H9 (cell line): ENCODE measurements around the gene CRYGS. TPM values are rescaled to one million over a fixed set of nuclear protein-coding genes. Genes with fewer than 3 reads are reported as not detected.
A peak's percentile ranks its signal among the peaks of the same experiment; 100 is the strongest.

Source experiments
- DNase-seq: peaks from one replicate; pipeline ENCODE4 v3.0.0-alpha.2; 2017
- H2AFZ ChIP-seq: one replicate; pipeline ENCODE4 v1.6.1; 2013; ENCODE audit warnings: mild to moderate bottlenecking, low read length, control low read depth, moderate library complexity
- H2AK5ac ChIP-seq: 2 replicates; pipeline ENCODE4 v1.6.1; 2013; ENCODE audit warnings: low read length, control low read depth, mixed read lengths; ENCODE audit not compliant: insufficient read length
- H2BK120ac ChIP-seq: one replicate; pipeline ENCODE4 v1.6.1; 2013; ENCODE audit warnings: low read depth, mild to moderate bottlenecking, low read length, control low read depth, inconsistent platforms; ENCODE audit not compliant: poor library complexity, severe bottlenecking
- H2BK12ac ChIP-seq: 2 replicates; pipeline ENCODE4 v1.6.1; 2013; ENCODE audit warnings: low read length, control low read depth, mixed read lengths, low read depth; ENCODE audit not compliant: insufficient read length
- H2BK15ac ChIP-seq: 2 replicates; pipeline ENCODE4 v1.6.1; 2013; ENCODE audit warnings: low read depth, low read length, control low read depth
- H2BK20ac ChIP-seq: one replicate; pipeline ENCODE4 v1.6.1; 2013; ENCODE audit warnings: low read depth, mild to moderate bottlenecking, low read length, control low read depth, inconsistent platforms; ENCODE audit not compliant: poor library complexity, severe bottlenecking
- H2BK5ac ChIP-seq: 2 replicates; pipeline ENCODE4 v1.6.1; 2013; ENCODE audit warnings: low read length, control low read depth, mixed read lengths; ENCODE audit not compliant: insufficient read length
- H3K14ac ChIP-seq: 2 replicates; pipeline ENCODE4 v1.6.1; 2013; ENCODE audit warnings: low read length, control low read depth; ENCODE audit not compliant: insufficient read depth
- H3K18ac ChIP-seq: 2 replicates; pipeline ENCODE4 v1.6.1; 2013; ENCODE audit warnings: low read depth, mild to moderate bottlenecking, mixed read lengths, low read length, control low read depth; ENCODE audit not compliant: insufficient read length
- H3K23ac ChIP-seq: 2 replicates; pipeline ENCODE4 v1.6.1; 2013; ENCODE audit warnings: low read length, control low read depth, mixed read lengths, low read depth; ENCODE audit not compliant: insufficient read length
- H3K23me2 ChIP-seq: 2 replicates; pipeline ENCODE4 v1.6.1; 2013; ENCODE audit warnings: low read depth, mild to moderate bottlenecking, mixed read lengths, low read length, control low read depth; ENCODE audit not compliant: insufficient read length, poor library complexity, severe bottlenecking
- H3K27ac ChIP-seq: 2 replicates; pipeline ENCODE4 v1.5.1; 2013; ENCODE audit warnings: low read length, control low read depth, mixed read lengths, low read depth; ENCODE audit not compliant: insufficient read length
- H3K27me3 ChIP-seq: 2 replicates; pipeline ENCODE4 v1.6.1; 2013; ENCODE audit warnings: low read length, control low read depth, inconsistent platforms; ENCODE audit not compliant: insufficient read depth
- H3K4ac ChIP-seq: 2 replicates; pipeline ENCODE4 v1.6.1; 2013; ENCODE audit warnings: low read depth, mild to moderate bottlenecking, control low read depth, inconsistent platforms, low read length, moderate library complexity
- H3K4me1 ChIP-seq: 2 replicates; pipeline ENCODE4 v1.6.1; 2013; ENCODE audit warnings: low read length, control low read depth, inconsistent platforms; ENCODE audit not compliant: insufficient read depth
- H3K4me2 ChIP-seq: 2 replicates; pipeline ENCODE4 v1.6.1; 2013; ENCODE audit warnings: low read length, control low read depth, mixed read lengths; ENCODE audit not compliant: insufficient read length, insufficient read depth
- H3K56ac ChIP-seq: 2 replicates; pipeline ENCODE4 v1.6.1; 2013; ENCODE audit warnings: low read depth, mild to moderate bottlenecking, mixed read lengths, low read length, control low read depth; ENCODE audit not compliant: insufficient read length
- H3K79me1 ChIP-seq: 2 replicates; pipeline ENCODE4 v1.6.1; 2013; ENCODE audit warnings: low read depth, mild to moderate bottlenecking, moderate library complexity, low read length, control low read depth, inconsistent platforms; ENCODE audit not compliant: insufficient read depth, poor library complexity, severe bottlenecking
- H3K79me2 ChIP-seq: 2 replicates; pipeline ENCODE4 v1.6.1; 2013; ENCODE audit warnings: low read length, control low read depth, inconsistent platforms; ENCODE audit not compliant: insufficient read depth
- H3K9ac ChIP-seq: 2 replicates; pipeline ENCODE4 v1.6.1; 2013; ENCODE audit warnings: low read length, control low read depth, mixed read lengths; ENCODE audit not compliant: insufficient read length; ENCODE audit errors: extremely low read depth
- H3K9me3 ChIP-seq: one replicate; pipeline ENCODE4 v1.6.1; 2013; ENCODE audit warnings: low read depth, low read length, inconsistent platforms; ENCODE audit not compliant: control insufficient read depth
- H3T11ph ChIP-seq: one replicate; pipeline ENCODE4 v1.6.1; 2013; ENCODE audit warnings: mild to moderate bottlenecking, low read length, control low read depth, inconsistent platforms
- H4K20me1 ChIP-seq: one replicate; pipeline ENCODE4 v1.6.1; 2013; ENCODE audit not compliant: control insufficient read depth, insufficient read length, insufficient read depth
- H4K5ac ChIP-seq: 2 replicates; pipeline ENCODE4 v1.6.1; 2013; ENCODE audit warnings: low read depth, mild to moderate bottlenecking, mixed read lengths, low read length, control low read depth; ENCODE audit not compliant: insufficient read length
- H4K8ac ChIP-seq: replicated peaks from 2 replicates; pipeline ENCODE4 v1.6.1; 2013; ENCODE audit warnings: low read length, control low read depth, mixed read lengths, low read depth; ENCODE audit not compliant: insufficient read length
- H4K91ac ChIP-seq: 2 replicates; pipeline ENCODE4 v1.6.1; 2013; ENCODE audit warnings: low read depth, mild to moderate bottlenecking, moderate library complexity, mixed read lengths, low read length, control low read depth; ENCODE audit not compliant: insufficient read length
- H3K27ac Mint-ChIP-seq, 3 experiments: 2 replicates in 2 of 3; 3 replicates in 1 of 3; pipeline ENCODE4 v1.8.0; 2020 to 2021; ENCODE audit warnings: mixed read lengths in 3 of 3, mild to moderate bottlenecking in 1 of 3, moderate library complexity in 1 of 3
- H3K27me3 Mint-ChIP-seq: 2 replicates; pipeline ENCODE4 v1.8.0; 2021; ENCODE audit warnings: low read depth, mild to moderate bottlenecking, moderate library complexity, mixed read lengths
- H3K36me3 Mint-ChIP-seq, 3 experiments: 2 replicates in 2 of 3; 3 replicates in 1 of 3; pipeline ENCODE4 v1.8.0; 2020 to 2021; ENCODE audit warnings: low read depth in 3 of 3, mixed read lengths in 3 of 3; ENCODE audit not compliant: insufficient read depth in 1 of 3
- H3K4me1 Mint-ChIP-seq, 2 experiments: 2 replicates each; pipeline ENCODE4 v1.8.0; 2020; ENCODE audit warnings: mixed read lengths in 2 of 2
- H3K4me3 Mint-ChIP-seq, 2 experiments: 2 replicates in 1 of 2; 3 replicates in 1 of 2; pipeline ENCODE4 v1.8.0; 2020 to 2021; ENCODE audit warnings: mild to moderate bottlenecking in 2 of 2, mixed read lengths in 2 of 2, moderate library complexity in 1 of 2
- H3K9me3 Mint-ChIP-seq, 2 experiments: 2 replicates in 1 of 2; 3 replicates in 1 of 2; pipeline ENCODE4 v1.8.0; 2020; ENCODE audit warnings: mild to moderate bottlenecking in 2 of 2, mixed read lengths in 2 of 2, moderate library complexity in 1 of 2
- CTCF ChIP-seq: fragments of 200-600 bp; sonication (generic); conservative IDR thresholded peaks from 3 replicates; pipeline ENCODE4 v1.8.0; 2021; ENCODE audit warnings: antibody characterized with exemption, mild to moderate bottlenecking
- WGBS: extraction: QIAGEN DNeasy Blood & Tissue Kit; methylation state at CpG from one replicate; pipeline ENCODE4 v1.1.7; 2013; ENCODE audit warnings: missing lambda C conversion rate, low lambda C conversion rate, mixed read lengths; ENCODE audit not compliant: insufficient read length; ENCODE audit errors: extremely low coverage; 5-methylcytosine and 5-hydroxymethylcytosine counted together
- total RNA-seq: library from RNA; stranded (reverse); gene quantifications from 2 replicates; pipeline ENCODE4 v1.2.1, GENCODE V29; 2021

The CRYGS gene
- total RNA-seq, 1 experiment from 2014 or later, result 1.0 TPM

GRCh38 chr3:186529201-186529999, 14.8 kb downstream of the CRYGS start:
- H2AFZ ChIP-seq, result no peak overlapping the region
- H4K91ac ChIP-seq, result no peak overlapping the region
- no peak overlapping the region for H2BK20ac ChIP-seq
- peak; percentile 53 for TF ChIP-seq CTCF
- H3K4me2 ChIP-seq, result no peak overlapping the region
- no peaks in the 10 kb centered on the region for H3K9me3 ChIP-seq
- Mint-ChIP-seq H3K27me3 (peaks cover 7% of the 10 kb centered on the region; the same call in 1 of the 2 replicates), H3K27ac (no peak overlapping the region), H3K9me3 (peaks cover 0 to 2% of the 10 kb centered on the region in 2 experiments; a peak in 3 of 5 replicates), H3K4me3 (no peak overlapping the region), H3K4me1 (peaks cover 8 to 17% of the 10 kb centered on the region in 2 experiments), H3K36me3 (no peaks in the 10 kb centered on the region; a peak in 1 of 7 replicates)
- H2AK5ac ChIP-seq, result no peak overlapping the region
- no peaks in the 10 kb centered on the region for H3K23me2 ChIP-seq
- no peak overlapping the region for H3K18ac ChIP-seq
- no peak overlapping the region for H2BK5ac ChIP-seq
- no peaks in the 10 kb centered on the region for H3K27me3 ChIP-seq
- no peak overlapping the region for H2BK120ac ChIP-seq
- no peaks in the 10 kb centered on the region for H3K79me2 ChIP-seq
- H3K4ac ChIP-seq, result no peak overlapping the region
- no peak overlapping the region for H2BK12ac ChIP-seq
- no peak overlapping the region for H3K27ac ChIP-seq
- no peak overlapping the region for H4K5ac ChIP-seq
- H3K4me1 ChIP-seq, result peaks cover 2% of the 10 kb centered on the region; the same call in 1 of the 2 replicates
- H3K23ac ChIP-seq, result no peak overlapping the region
- H4K8ac ChIP-seq, result no peak overlapping the region
- DNase-seq, result no peak
- no peak overlapping the region for H3K56ac ChIP-seq
- H4K20me1 ChIP-seq, result no peaks in the 10 kb centered on the region
- WGBS, result no CpG with 5 or more reads among the region's 11 CpGs
- no peak overlapping the region for H2BK15ac ChIP-seq
- H3K14ac ChIP-seq, result no peak overlapping the region
- no peaks in the 10 kb centered on the region for H3K79me1 ChIP-seq
- H3T11ph ChIP-seq, result no peak overlapping the region
- no peak overlapping the region for H3K9ac ChIP-seq
